ENCODE data around the gene CD58.

- no peak for TF ChIP-seq TARDBP (IDR thresholded peaks at IDR 0.05)
- TF ChIP-seq CTBP1 (IDR thresholded peaks at IDR 0.05; ENCODE audit: borderline replicate concordance) = no peak
- no peak for TF ChIP-seq SP1 (IDR thresholded peaks at IDR 0.05)
- no peak for TF ChIP-seq PKNOX1 (IDR thresholded peaks at IDR 0.05)
- TF ChIP-seq NFRKB (IDR thresholded peaks at IDR 0.05) = no peak
- no peak for TF ChIP-seq HDGF (IDR thresholded peaks at IDR 0.05; ENCODE audit: borderline replicate concordance)
- no peak for TF ChIP-seq BHLHE40 (IDR thresholded peaks at IDR 0.05; ENCODE audit: borderline replicate concordance)
- no peak for TF ChIP-seq ZNF384 (IDR thresholded peaks at IDR 0.05)
- TF ChIP-seq FOXK2 (IDR thresholded peaks at IDR 0.05) = no peak
- no peak for TF ChIP-seq LEF1 (IDR thresholded peaks at IDR 0.05; ENCODE audit: borderline replicate concordance)
- no peak for TF ChIP-seq ARNT (IDR thresholded peaks at IDR 0.05)
- TF ChIP-seq SUZ12 (IDR thresholded peaks at IDR 0.05) = no peak
These were observed 66.3 kb downstream of the CD58 start for GRCh38 chr1:116504308-116505156.

Measured in HEK293T (cell line).